NCI-H748 (cell line): ENCODE data around the gene GRPR.
A peak's percentile ranks its signal among the peaks of the same experiment; 100 is the strongest.
"Not testable (repeated sequence)": the region's sequence is repeated elsewhere in the genome, so short reads cannot be mapped to it uniquely, and the experiment has no call there.

Experiments used
- DNase-seq: peaks from one replicate; lab custom pipeline; 2025; ENCODE audit not compliant: unreplicated experiment; lab: John Stamatoyannopoulos, UW

GRPR gene

DNA sequence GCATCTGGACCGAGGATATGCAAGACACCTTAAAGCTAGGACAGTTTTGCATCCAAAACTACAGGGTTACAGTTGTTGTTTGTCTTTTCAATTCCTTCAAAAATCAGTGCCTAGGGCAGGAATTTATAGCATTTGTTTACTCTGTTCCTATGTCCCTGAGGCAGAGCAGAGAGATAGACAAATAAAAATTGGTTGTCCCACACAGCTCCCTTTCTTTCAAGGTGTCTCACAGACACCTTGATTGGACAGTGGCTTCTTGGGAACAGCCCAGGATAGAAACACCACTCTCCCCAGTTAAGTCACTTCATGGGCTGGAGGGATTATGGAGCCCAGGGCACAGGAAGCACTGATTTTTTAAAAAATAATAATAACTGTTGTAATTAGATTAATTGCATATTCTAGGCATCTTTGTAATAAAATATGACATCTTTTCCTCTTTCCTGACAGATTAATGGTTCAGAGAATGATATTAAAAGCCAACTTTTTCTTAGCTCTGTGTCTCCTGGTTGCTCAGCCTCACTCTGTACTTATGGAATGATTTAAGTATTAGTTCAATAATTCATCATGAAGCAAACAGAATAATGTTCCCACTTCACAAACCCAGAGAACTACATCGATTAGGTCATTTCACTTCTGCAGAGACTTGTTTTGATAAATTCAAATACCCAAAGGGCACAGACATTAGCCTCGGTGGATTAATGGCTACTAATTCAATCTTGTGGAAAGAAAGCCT, 52.1 kb downstream of the GRPR start:
- DNase-seq = no peak

DNA sequence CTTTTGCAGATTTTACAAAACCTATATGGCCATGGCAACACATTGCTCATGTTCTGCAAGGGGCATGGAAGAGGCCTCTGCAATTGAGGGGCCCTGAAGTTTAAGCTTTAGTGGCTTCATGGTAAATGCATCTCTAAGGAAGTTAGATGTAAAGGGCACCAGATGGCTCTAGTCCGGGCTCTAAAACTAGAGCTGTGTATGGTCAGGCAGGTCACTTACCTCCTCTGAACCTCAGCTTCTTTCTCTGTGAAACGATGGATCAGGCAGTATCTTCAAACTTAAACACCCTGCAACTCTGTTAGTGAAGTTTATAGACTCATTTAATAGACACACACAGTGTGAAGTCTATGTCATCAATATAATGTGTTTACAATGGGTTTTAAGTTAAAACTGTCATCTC, 53.9 kb downstream of the GRPR start:
- DNase-seq = no peak

DNA sequence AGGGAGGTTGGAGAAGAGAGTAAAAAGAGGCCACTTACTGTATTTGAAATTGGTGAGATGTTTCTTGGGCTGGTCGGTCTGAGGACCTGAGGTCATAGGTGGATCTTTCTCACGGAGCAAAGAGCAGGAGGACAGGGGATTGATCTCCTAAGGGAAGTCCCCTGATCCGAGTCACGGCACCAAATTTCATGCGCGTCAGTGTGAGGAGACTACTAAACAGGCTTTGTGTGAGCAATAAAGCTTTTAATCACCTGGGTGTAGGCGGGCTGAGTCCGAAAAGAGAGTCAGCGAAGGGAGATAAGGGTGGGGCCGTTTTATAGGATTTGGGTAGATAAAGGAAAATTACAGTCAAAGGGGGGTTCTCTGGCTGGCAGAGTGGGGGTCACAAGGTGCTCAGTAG, 60.5 kb downstream of the GRPR start:
- not testable (repeated sequence) for DNase-seq

DNA sequence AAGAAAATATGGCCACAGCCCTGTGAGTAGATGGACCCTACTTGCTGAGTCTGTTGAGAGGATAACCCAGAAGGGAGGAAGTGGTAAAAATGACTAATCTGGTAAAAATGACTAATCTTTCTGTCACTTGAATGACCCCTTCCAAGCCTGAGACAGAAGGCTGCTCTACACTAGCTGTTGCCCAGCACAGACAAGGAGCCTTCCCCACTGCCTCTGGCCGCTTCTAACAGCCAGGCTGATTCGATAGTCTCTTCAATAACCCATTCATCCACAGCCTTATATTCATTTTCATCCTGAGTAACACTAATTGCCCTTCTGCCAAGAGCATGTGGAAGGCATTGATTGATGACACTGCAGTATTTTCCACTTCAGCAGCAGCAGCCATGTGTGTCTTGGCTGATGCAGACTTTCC, 62.4 kb downstream of the GRPR start:
- no peak for DNase-seq

DNA sequence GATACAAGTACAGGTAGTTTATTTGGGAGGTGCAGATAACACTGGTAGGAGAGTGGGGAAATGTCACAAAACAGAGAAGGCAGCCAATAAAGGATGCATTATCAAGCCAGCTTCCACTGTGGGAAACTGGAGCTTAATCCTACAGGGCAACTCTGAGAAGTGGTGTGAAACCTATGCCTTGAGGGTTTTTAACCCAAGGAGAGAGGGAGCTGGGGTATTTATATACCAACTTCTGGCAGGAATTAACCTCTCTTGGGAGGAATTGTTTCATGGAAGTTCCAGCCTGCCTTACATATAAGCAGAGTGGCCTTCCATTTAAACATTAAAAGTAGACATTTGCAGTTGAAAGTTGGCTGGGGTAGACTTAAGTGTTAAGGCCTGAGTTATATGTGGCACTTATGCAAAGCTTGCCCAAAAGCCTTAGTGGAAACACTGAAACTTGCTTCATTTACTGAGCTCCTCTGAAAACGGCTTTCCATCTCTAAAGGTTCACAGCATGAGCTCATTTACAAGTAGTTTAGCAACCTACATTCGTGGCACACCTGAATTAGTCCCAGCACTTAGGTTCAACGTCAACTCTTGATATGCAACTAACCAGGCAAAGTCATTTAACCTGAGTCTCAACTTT, 63.1 kb downstream of the GRPR start:
- no peak for DNase-seq

DNA sequence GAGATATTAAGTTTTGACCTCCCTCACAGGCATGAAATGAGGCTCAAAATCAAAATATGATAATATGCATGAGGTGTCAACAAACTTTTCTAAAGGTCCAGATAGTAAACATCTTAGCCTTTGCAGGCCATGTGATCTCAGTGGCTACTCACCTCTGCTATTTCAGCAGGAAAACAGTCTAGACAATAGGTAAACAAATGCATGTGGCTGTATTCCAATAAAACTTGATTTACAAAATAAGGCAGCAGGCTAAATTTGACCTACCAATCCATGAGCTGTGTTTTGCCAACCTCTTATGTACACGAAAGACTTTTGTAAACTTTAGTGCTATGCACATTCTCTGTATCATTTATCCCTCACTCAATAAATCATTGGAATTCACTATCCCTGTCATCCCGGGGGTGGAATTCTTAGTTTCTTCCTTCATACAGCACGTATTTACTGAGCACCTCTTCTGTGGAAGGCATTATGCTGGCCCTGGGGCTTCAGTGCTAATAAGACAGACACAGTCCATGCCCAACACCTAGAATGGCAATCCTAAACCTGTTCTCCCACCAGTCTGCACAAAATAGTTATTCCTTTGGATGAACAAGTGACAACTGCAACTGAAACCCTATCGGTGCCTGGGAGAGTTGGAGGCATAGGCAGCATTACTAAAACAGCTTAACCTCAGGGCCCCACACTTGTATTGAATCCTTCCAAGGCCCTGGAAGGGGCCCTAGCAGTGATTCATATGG, 63.8 kb downstream of the GRPR start:
- no peak for DNase-seq

DNA sequence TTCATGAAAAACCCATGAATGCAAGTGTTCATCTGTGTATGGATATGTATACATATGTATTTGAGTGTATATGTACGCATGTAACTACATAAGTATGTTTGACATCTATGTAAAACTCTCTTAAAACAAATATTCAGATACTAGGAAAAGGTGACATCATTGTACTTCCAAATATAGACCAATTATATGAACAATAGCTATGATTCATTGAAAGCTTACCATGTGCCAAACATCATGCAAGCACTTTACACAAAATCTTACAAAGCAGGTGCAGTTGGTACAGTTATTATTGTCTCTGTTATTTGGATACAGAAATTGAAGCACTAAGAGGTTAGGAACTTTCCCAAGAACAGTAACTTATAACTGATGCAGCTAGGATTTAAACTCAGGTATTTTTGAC, 65.3 kb downstream of the GRPR start:
- peak; percentile 61 for DNase-seq

DNA sequence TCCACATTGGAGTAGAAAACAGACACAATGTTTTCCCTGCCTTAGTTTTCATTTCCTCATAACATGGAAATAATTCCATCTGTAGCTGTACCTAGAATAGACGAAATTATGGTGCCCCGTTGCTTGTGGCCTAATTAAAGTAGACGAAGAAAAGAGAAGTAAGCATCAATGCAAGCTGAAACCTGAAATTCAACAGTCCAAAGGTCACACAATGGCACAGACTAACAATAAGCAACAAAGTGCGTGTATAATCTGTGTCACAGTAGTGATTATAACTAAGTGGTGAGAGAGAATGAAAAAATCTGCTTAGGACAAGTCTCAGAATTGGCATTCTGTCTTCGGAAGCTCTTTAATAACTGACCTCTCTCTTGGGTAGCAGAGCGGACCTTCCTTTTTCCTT, 68.2 kb downstream of the GRPR start:
- no peak for DNase-seq

DNA sequence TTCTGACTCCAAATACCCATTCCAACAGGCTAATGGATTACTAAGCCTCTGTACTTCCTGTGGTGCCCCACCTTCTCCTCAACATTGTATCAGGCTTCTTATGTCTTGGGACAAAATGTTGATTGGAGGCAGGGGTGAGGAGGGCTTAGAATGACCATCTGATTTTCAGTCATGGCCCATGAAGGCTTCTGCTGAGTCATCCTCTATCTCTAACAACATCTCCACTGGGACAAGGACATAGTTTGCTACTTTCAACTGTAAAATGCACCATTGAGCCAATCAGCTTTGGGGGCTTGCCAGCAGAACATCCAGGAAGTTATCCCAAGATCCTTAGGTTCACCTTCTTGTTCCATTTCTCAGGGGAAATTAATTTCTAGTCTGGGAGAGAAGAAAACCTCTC, 73.5 kb downstream of the GRPR start:
- no peak for DNase-seq

DNA sequence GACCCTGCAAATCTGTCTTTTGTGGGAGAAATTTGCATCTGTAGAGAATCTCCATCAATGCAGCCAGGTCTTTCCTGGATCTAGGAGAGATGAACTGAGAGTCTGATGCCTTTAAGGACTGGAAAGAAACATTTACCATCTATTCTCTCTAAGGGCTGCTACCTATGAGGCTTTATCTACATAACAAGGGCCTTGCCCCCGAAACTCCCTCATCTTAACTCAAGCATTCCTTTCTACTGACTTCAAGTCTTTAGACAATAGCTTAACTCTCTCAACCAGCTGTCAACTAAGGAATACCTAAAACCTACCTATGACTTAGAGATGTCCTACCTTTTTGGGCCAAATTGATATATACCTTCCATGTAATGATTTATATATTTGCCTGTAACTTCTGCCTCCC, 76.0 kb downstream of the GRPR start:
- DNase-seq = no peak

DNA sequence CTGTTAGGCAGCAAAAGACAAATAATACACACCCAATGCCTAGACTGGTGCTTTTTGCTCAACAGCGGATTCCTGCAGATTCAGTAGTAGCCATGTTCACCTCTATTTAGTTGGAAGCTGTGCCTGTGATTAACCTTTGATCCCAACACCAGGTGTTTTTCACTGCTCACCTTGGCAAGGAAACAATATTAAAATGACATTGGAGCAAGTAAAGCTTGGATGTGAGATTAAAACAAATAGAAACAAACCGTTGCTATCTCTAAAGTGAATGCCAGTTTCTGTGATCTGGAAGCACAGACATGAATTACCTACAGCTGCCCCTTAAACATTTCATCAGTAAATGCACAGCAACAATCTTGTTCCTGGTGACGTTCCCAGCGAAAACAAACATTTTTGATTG, 79.6 kb downstream of the GRPR start:
- peak; percentile 54 for DNase-seq
